NK-92 treated with Interleukin-12 subunit alpha and Interleukin-12 subunit beta, amount 100 ng/mL, for 24 hours (cell line): Measurements from ENCODE around the gene VILL.
"Not testable (repeated sequence)": the region's sequence is repeated elsewhere in the genome, so short reads cannot be mapped to it uniquely, and the experiment has no call there.

Experiments
- DNase-seq: peaks from one replicate; lab custom pipeline; 2025; lab: John Stamatoyannopoulos, UW

The VILL gene

DNA sequence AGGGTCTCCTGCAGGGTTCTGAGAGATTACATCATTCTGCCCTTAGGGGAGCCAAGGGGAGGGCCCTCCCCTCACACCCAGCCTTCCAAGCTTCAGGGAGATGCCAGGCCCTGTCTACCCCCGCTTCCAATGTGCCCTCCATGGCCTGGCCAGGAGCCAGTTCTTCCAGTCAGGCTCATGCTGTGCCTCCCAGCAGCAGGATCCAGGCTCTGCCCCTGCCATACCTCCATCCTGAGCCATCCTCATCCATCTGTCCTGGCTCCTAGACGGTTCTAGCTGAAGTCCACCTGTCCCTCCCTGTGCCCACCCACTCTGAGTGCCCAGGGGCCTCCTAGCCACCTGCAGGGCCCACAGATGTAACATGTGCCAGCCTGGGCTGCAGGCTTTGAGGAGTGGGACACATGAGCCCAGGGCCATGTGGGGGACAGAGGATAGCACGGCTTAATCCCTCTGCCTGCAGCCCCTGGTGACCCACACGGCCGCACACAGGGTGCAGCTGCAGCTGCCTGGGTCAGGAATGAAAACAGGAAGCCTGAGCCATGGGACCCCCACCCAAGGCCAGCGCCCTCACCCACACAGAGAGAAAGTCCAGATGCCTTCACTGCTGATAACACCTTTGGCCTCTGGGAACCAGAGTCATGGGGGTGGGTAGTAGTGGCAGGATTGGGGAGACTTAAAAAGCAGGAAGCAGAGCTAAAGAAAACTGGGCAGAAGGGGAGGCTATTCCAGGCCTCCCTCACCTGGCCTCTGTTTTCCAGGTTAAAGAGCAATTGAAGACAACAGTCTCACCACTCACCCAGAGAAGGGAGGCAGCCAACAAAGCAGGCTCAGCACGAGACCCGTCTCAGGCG, 27.1 kb downstream of the VILL start:
- no peak for DNase-seq

- DNase-seq = no peak
Observed at GRCh38 chr3:38018296-38019266, 28.0 kb downstream of the VILL start.

GRCh38 chr3:38019658-38020341, 29.2 kb downstream of the VILL start:
- DNase-seq = no peak

GRCh38 chr3:38020342-38020726, 29.7 kb downstream of the VILL start:
- no peak for DNase-seq

DNA sequence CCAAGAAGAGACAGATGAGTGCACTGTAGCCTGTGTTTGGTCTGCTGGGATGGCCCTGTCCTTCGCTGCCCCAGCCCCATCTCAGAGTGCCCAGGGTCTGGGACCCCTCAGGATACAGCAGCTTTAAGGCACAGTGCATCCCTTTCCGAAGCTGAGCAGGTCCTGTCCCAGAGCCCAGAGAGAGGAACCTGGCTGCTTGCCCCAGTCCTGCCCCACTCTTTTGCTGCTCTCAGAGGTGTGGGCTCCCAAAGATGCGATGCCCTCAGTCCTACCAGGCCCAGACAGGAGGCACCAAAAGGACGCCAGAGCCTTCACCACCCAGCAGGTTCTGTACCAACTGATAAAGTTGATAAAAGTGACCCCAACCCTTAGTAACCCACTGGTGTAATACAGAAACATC, 30.6 kb downstream of the VILL start:
- DNase-seq = no peak

DNA sequence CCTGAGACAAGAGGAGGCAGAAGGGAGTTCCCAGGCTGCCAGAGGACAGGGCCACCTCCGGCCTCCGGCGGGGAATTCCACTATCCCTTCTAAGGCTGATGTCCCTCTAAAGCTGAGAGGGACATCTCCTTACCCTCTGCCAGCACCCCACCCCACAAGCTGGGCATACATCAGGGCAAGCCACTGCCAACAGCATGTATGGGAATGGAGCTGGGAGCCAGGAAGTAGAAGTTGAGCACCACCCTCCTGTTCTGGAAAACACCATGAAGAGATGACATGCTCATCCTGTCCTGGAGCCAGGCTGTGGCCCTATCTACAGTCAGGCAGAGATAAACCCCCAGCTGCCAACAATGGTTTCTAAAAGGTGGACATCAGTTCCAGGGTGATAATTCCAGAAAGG, 31.7 kb downstream of the VILL start:
- no peak for DNase-seq

GRCh38 chr3:38022896-38023709, 32.5 kb downstream of the VILL start:
- no peak for DNase-seq

- DNase-seq = no peak
Observed at GRCh38 chr3:38026856-38027255, 36.3 kb downstream of the VILL start.

DNA sequence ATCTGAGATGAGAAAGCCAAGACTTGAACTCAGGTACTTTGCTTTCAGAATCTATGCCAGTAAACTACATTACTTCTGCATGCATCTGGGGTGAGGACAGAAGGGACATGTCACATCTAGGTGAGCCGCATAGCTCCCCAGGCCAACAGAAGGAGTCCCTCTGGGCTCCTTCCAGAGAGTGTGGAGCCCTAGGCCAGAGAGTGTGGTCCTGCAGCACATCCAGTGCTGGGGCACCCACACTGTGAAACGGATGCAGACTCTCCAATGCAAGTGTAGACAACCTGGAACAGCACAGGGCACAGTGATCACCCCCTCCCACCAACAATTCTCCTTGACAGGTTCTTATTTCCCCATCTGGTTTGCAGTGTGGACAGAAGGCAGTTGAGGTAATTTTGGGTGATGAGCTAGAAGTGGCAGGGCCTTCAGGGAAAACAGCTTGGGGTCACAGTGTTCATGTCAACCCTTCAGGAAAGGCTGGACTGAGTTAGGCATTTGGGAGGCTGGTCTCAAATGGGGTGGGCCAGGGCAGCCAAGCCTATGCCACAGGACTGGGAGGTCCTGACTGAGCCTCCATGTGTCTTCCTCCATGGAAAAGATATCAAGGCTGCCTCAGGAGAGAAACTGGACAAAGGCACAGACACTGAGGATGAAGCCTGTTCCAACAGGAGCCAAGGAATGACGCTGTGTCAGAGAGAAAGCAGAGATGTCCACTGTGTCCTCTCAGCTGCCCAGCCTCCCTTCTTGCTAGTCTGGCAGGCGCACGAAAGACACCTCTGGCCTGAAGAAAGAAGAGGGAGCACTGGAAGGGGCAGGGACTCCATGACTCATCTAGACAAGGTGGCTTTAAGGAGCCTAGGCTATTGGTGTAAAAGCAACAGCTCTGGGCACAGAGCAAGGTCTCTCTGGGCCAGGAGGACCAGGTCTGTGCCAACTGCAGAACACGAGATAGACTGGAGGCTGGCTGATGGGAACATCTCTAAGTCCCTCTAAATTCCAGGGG, 37.2 kb downstream of the VILL start:
- DNase-seq = no peak

DNA sequence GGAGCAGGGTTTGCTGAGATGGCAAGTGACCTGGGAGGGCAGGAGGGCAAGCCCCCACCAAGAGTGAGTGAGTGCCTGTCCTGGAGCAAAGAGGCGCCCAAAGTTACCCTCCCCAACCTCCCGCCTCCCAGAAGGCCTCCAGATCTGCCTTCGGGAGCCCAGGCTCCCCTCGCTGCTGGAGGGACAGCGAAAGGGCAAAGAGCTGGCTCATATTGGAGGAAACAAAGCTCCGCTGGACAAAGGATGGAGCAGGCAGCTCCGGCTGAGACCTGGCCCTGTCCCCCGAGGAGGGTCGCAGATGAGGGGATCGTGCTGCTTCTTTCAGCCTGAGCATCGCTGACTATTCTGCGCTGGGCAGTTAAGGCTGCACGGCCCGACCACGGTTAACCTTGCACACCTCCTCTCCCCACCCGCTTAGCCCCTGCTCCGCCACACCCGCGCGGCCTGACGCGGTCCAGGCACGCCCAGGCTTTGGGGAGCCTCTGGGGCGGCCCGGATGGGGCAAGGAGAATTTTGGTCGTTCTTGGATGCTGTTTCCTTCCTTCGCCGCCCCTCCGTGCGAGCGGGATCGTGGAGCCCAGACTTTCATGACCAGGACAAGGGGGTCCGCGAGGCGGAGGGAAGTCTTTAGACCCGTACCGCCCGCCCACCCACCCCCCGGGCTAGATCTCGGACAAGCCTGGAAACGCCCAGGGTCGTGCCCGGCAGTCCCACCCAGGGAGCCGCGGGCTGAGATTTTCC, 38.2 kb downstream of the VILL start:
- no peak for DNase-seq

DNA sequence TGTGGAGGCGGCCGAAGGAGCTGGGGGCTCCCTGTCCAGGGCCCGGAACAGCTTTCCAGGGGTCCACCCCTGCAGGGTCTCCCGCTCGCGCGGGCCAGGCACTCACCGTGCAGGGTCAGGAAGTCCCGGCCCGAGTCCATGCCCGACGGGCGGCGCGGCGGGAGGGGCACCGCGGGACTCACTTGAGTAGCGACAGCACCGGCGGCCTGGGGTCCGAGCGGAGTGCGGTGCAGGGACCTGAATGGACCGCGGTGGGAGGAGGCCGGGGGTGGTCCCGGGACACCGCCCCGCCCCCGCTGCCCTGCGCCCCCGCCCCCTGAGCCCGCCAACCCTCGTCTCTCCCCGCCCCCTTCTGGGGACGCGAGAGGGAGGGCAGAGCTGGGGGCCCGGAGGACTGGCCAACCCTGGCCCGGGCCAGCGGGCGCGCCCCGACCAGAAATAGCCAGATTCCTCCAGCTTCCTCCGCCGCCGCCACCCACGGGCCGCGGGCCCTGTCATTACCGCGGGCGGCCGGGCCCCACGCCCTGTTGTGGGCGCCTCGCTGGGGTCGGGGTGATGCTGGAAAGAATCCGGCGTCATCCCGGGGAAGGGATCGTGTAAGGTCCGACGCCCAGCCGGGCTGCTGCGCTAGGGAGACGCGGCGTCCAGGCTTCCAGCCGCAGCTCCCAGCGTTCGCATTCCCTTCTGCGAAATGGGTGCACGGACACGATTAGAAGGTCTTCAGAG, 39.0 kb downstream of the VILL start, which contains the start of gene PLCD1:
Gene PLCD1, minus strand, starts transcription at position 243 of the 726 bp plus-strand sequence. Its CDS starts 103 bp downstream, at position 140.
- no peak for DNase-seq

GRCh38 chr3:38030126-38031021, 39.8 kb downstream of the VILL start:
- no peak for DNase-seq

DNA sequence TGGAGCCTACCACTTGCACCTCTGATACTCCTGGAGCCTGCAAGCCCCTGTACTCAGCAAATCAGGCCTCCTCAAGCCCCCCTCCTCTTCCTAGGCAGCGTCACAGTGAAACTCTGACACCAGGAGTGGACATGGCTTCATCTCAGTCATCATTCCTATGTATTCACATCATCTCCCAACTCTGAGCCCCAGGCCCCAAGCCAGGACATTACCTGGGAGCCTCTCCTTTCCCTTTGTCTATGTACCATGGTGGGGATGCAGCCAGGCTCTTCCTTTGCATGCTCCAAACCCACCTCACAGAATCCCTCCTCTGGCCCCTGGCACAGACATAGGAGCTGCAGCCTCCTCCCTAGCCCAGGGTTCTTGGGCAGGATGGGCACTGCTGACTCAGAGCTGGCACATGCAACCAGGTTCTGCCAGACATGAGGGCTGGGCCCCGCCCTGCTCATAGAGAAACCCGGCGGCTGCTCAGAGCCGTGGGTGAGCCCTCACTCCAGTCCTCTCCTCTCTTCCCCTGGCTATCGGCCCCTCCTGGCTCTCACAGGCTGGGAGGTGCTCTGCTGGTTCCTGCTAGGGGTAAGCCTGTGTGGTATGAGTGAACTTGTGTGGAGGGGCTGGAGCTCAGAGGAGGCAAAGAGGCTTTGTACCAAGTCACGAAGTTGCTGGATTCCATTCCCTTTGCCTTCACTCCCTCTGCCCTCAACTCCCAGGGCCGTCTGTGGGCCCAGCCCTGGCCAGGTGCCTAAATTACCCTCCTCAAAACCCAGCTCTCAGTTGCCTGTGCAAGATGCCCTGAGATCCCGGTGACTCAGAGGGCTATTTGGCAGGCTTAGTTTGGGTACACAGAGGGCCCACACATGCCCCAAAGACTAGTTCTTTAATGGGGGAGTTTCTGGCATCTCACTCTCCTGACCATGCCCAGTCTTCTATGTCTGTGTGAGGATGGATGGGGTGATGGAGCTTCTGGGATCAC, 40.7 kb downstream of the VILL start:
- no peak for DNase-seq

DNA sequence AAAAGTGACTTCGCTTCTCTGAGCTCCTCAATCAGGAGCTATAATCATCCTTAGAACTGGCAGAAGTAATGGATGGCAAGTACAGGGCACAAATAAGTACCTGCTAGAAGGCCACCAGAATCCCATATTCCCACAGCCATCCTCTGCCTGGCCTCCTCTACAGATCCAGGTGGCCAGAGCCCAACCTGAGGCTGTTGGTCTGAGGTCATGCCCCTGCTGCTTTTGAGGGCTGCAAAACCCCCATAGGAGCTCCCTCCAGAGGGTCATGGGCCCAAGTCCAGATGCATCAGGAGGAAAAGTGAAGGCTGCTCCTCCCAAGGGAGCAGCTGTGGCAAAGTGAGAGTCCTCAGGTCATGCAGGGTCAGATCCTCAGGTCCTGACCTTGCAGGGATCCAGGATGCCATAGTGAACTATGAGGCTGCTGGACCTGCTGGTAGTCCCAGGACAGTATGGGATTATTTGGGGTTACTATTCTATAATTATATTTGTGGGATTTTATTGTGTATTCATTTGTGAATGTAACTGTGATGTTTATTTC, 41.8 kb downstream of the VILL start:
- no peak for DNase-seq

DNA sequence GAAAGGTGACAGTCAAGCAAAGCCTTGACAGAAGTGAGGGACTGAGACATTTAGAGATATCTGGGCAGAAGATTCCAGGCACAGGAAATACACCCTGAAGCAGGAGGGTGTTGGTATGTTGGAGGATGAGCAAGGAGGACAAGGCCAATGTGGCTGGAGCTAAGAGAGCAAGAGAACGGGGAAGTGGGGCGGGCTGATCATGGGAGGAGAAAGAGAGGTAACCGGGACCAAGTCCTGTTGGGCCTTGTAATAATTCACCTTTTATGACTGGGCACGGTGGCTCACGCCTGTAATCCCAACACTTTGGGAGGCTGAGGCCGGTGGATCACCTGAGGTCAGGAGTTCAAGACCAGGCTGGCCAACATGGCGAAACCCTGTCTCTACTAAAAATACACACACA, 43.0 kb downstream of the VILL start:
- DNase-seq = not testable (repeated sequence)

DNA sequence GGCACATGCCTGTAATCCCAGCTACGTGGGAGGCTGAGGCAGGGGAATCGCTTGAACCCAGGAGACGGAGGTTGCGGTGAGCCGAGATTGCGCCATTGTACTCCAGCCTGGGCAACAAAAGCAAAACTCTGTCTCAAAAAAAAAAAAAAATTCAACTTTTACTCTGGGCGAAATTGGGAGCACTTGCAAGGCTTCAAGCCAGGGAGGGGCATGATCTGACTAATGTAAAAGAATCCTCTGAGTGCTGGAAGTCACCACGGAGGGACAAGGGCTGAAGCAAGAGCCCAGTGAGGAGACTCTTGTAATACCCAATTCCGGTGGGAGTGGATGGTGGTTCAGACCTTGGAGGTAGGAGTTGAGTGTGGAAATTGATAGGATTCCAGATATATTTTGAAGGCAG, 43.7 kb downstream of the VILL start:
- DNase-seq = not testable (repeated sequence)
